ENCODE data around the gene TMEM18.

Gene TMEM18

GRCh38 chr2:641872-642815 is 35.1 kb downstream of the TMEM18 start:
- DNase-seq = no peak
- H3K4me3 ChIP-seq (ENCODE audit: low read length) = no peak overlapping the region

GRCh38 chr2:641164-641871 is 35.9 kb downstream of the TMEM18 start:
- Histone ChIP-seq H3K4me3 (ENCODE audit: low read length) (no peak overlapping the region), H3K79me2 (ENCODE audit: low read length) (no peaks in the 10 kb centered on the region), H3F3A (ENCODE audit: insufficient read depth, low read length) (no peaks in the 10 kb centered on the region), H3K9ac (ENCODE audit: low read length) (no peak overlapping the region), H3K36me3 (replicated peaks; ENCODE audit: insufficient read depth, low read length) (no peaks in the 10 kb centered on the region), H3K9me2 (replicated peaks; ENCODE audit: insufficient read depth, low read length) (no peaks in the 10 kb centered on the region), H3K27ac (ENCODE audit: low read length) (no peak overlapping the region), H3K9me3 (replicated peaks; ENCODE audit: insufficient read depth, low read length) (no peaks in the 10 kb centered on the region), H3K4me1 (ENCODE audit: low read length) (no peaks in the 10 kb centered on the region), H4K20me1 (ENCODE audit: insufficient read depth, low read length) (no peaks in the 10 kb centered on the region), H3K4me2 (ENCODE audit: low read depth, low read length) (no peak overlapping the region), H2AFZ (ENCODE audit: low read length) (no peak overlapping the region), H3K27me3 (replicated peaks; ENCODE audit: insufficient read depth, low read length) (no peaks in the 10 kb centered on the region)
- no peak for DNase-seq
- TF ChIP-seq EZH2 (optimal IDR thresholded peaks at IDR 0.05; ENCODE audit: low read depth, low read length) (no peak), CTCF (IDR thresholded peaks at IDR 0.05; ENCODE audit: low read length) (no peak), EZH2phosphoT487 (IDR thresholded peaks at IDR 0.05; ENCODE audit: low read length) (no peak)

More at GRCh38 chr2:641872-642815, 35.1 kb downstream of the TMEM18 start:
- H3K27me3 ChIP-seq (replicated peaks; ENCODE audit: insufficient read depth, low read length) = no peaks in the 10 kb centered on the region
- no peak overlapping the region for H2AFZ ChIP-seq (ENCODE audit: low read length)
- no peaks in the 10 kb centered on the region for H3K9me2 ChIP-seq (replicated peaks; ENCODE audit: insufficient read depth, low read length)
- no peaks in the 10 kb centered on the region for H3K36me3 ChIP-seq (replicated peaks; ENCODE audit: insufficient read depth, low read length)
- no peaks in the 10 kb centered on the region for H3K9me3 ChIP-seq (replicated peaks; ENCODE audit: insufficient read depth, low read length)
- H3K79me2 ChIP-seq (ENCODE audit: low read length) = no peaks in the 10 kb centered on the region
- no peak overlapping the region for H3K4me2 ChIP-seq (ENCODE audit: low read depth, low read length)
- H3K27ac ChIP-seq (ENCODE audit: low read length) = no peak overlapping the region
- H3K9ac ChIP-seq (ENCODE audit: low read length) = no peak overlapping the region
- no peak for TF ChIP-seq CTCF (IDR thresholded peaks at IDR 0.05; ENCODE audit: low read length)
- TF ChIP-seq EZH2phosphoT487 (IDR thresholded peaks at IDR 0.05; ENCODE audit: low read length) = no peak
- TF ChIP-seq EZH2 (optimal IDR thresholded peaks at IDR 0.05; ENCODE audit: low read depth, low read length) = no peak
- no peaks in the 10 kb centered on the region for H3F3A ChIP-seq (ENCODE audit: insufficient read depth, low read length)
- H3K4me1 ChIP-seq (ENCODE audit: low read length) = no peaks in the 10 kb centered on the region
- H4K20me1 ChIP-seq (ENCODE audit: insufficient read depth, low read length) = no peaks in the 10 kb centered on the region

GRCh38 chr2:639703-640102 is 37.5 kb downstream of the TMEM18 start:
- Histone ChIP-seq H3K4me1 (ENCODE audit: low read length) (no peaks in the 10 kb centered on the region), H3K9me3 (replicated peaks; ENCODE audit: insufficient read depth, low read length) (no peaks in the 10 kb centered on the region), H4K20me1 (ENCODE audit: insufficient read depth, low read length) (no peaks in the 10 kb centered on the region), H3K4me3 (ENCODE audit: low read length) (no peak overlapping the region), H3K27ac (ENCODE audit: low read length) (no peak overlapping the region), H3K36me3 (replicated peaks; ENCODE audit: insufficient read depth, low read length) (no peaks in the 10 kb centered on the region), H3K79me2 (ENCODE audit: low read length) (no peaks in the 10 kb centered on the region), H2AFZ (ENCODE audit: low read length) (no peak overlapping the region), H3F3A (ENCODE audit: insufficient read depth, low read length) (no peaks in the 10 kb centered on the region), H3K27me3 (replicated peaks; ENCODE audit: insufficient read depth, low read length) (no peaks in the 10 kb centered on the region), H3K4me2 (ENCODE audit: low read depth, low read length) (no peak overlapping the region), H3K9me2 (replicated peaks; ENCODE audit: insufficient read depth, low read length) (no peaks in the 10 kb centered on the region), H3K9ac (ENCODE audit: low read length) (no peak overlapping the region)
- DNase-seq = no peak
- TF ChIP-seq EZH2phosphoT487 (IDR thresholded peaks at IDR 0.05; ENCODE audit: low read length) = no peak
- no peak for TF ChIP-seq CTCF (IDR thresholded peaks at IDR 0.05; ENCODE audit: low read length)
- no peak for TF ChIP-seq EZH2 (optimal IDR thresholded peaks at IDR 0.05; ENCODE audit: low read depth, low read length)

Measured in MM.1S (cell line).